ENCODE results near the gene UCP3. TPM values are rescaled to one million over a fixed set of nuclear protein-coding genes. Genes with fewer than 3 reads are reported as not detected.

The UCP3 gene
- under 1 TPM; 0.10 to 0.62 (median 0.39) TPM for total RNA-seq (2021; fragmentation: NEBNext Ultra II Directional; extraction: Animal tissue kit (Norgen Biotek cat#: 25700))
- long read RNA-seq, result 0 reads

GRCh38 chr11:74008373-74009229 is at the start of gene UCP3:
Gene UCP3 (minus strand): TSS chr11:74009085. CDS start chr11:74007042, 2,043 bp downstream.
- Mint-ChIP-seq H3K9me3 (no peaks in the 10 kb centered on the region), H3K4me3 (no peak within 1 kb of the TSS), H3K27me3 (ENCODE audit: insufficient read depth) (peaks cover 6% of the 10 kb centered on the region), H3K36me3 (ENCODE audit: low read depth) (no peaks in the 10 kb centered on the region), H3K27ac (no peak within 1 kb of the TSS), H3K4me1 (ENCODE audit: low read depth) (no peaks in the 10 kb centered on the region)
- no peak for TF ChIP-seq CTCF (IDR thresholded peaks at IDR 0.05)
- no peak for DNase-seq

- no peaks in the 10 kb centered on the region; the same call in 1 of the 2 replicates for H3K27me3 Mint-ChIP-seq (ENCODE audit: insufficient read depth)
- no peak for TF ChIP-seq CTCF (IDR thresholded peaks at IDR 0.05)
- peaks cover 25% of the 10 kb centered on the region for H3K36me3 Mint-ChIP-seq (ENCODE audit: low read depth)
Measured at GRCh38 chr11:74057249-74058151, 48.6 kb upstream of the UCP3 start.

GRCh38 chr11:74055938-74056337 is 47.1 kb upstream of the UCP3 start:
- no peak for TF ChIP-seq CTCF (IDR thresholded peaks at IDR 0.05)
- Mint-ChIP-seq H3K4me1 (ENCODE audit: low read depth) (peaks cover 24% of the 10 kb centered on the region), H3K27me3 (ENCODE audit: insufficient read depth) (no peaks in the 10 kb centered on the region; the same call in 1 of the 2 replicates), H3K36me3 (ENCODE audit: low read depth) (peaks cover 19% of the 10 kb centered on the region), H3K9me3 (no peaks in the 10 kb centered on the region), H3K4me3 (0 out of 2 replicates have a peak overlapping the region, but pooled peaks have one; percentile 17), H3K27ac (peak overlapping the region; percentile 59)
- DNase-seq, result peak; percentile 71

More at GRCh38 chr11:74057249-74058151, 48.6 kb upstream of the UCP3 start:
- Mint-ChIP-seq H3K4me1 (ENCODE audit: low read depth) (peaks cover 23% of the 10 kb centered on the region), H3K4me3 (no peak overlapping the region), H3K9me3 (no peaks in the 10 kb centered on the region), H3K27ac (no peak overlapping the region)
- DNase-seq, result peak; percentile 13

GRCh38 chr11:74050465-74050864 is 41.6 kb upstream of the UCP3 start:
- no peaks in the 10 kb centered on the region for H3K9me3 Mint-ChIP-seq
- H3K4me3 Mint-ChIP-seq, result no peak overlapping the region
- H3K27ac Mint-ChIP-seq, result no peak overlapping the region; the same call in 1 of the 2 replicates
- peaks cover 11% of the 10 kb centered on the region for H3K4me1 Mint-ChIP-seq (ENCODE audit: low read depth)
- peaks cover 19% of the 10 kb centered on the region for H3K36me3 Mint-ChIP-seq (ENCODE audit: low read depth)
- TF ChIP-seq CTCF (IDR thresholded peaks at IDR 0.05), result no peak
- H3K27me3 Mint-ChIP-seq (ENCODE audit: insufficient read depth), result no peaks in the 10 kb centered on the region; the same call in 1 of the 2 replicates
- peak; percentile 28 for DNase-seq

- Mint-ChIP-seq H3K4me1 (ENCODE audit: low read depth) (peaks cover 9% of the 10 kb centered on the region), H3K27me3 (ENCODE audit: insufficient read depth) (no peaks in the 10 kb centered on the region)
Measured at GRCh38 chr11:74048993-74049392, 40.1 kb upstream of the UCP3 start.

More at GRCh38 chr11:74048993-74049392, 40.1 kb upstream of the UCP3 start:
- no peak overlapping the region for H3K4me3 Mint-ChIP-seq
- no peak for DNase-seq
- peaks cover 19% of the 10 kb centered on the region for H3K36me3 Mint-ChIP-seq (ENCODE audit: low read depth)
- no peak for TF ChIP-seq CTCF (IDR thresholded peaks at IDR 0.05)
- H3K27ac Mint-ChIP-seq, result no peak overlapping the region
- no peaks in the 10 kb centered on the region for H3K9me3 Mint-ChIP-seq
